NT2/D1 (cell line): ENCODE results near the gene EIF3A.
A peak's percentile ranks its signal among the peaks of the same experiment; 100 is the strongest.
"Not testable (repeated sequence)": the region's sequence is repeated elsewhere in the genome, so short reads cannot be mapped to it uniquely, and the experiment has no call there.

ENCODE experiments used
- DNase-seq: peaks from one replicate; pipeline ENCODE4 v3.0.0-alpha.2; 2011; ENCODE audit warnings: low read depth, low spot score
- H3K27me3 ChIP-seq: 2 replicates; pipeline ENCODE4 v1.6.0; 2011; ENCODE audit warnings: mild to moderate bottlenecking; ENCODE audit not compliant: insufficient read length, insufficient read depth
- H3K36me3 ChIP-seq: 2 replicates; pipeline ENCODE4 v1.6.1; 2011; ENCODE audit warnings: mild to moderate bottlenecking, low read length, mixed read lengths; ENCODE audit not compliant: insufficient read depth, insufficient read length
- H3K4me1 ChIP-seq: 2 replicates; pipeline ENCODE4 v1.5.1; 2011; ENCODE audit not compliant: insufficient read depth, insufficient read length
- H3K4me3 ChIP-seq: 2 replicates; pipeline ENCODE4 v1.5.1; 2011; ENCODE audit warnings: low read depth; ENCODE audit not compliant: insufficient read length
- H3K9ac ChIP-seq: 2 replicates; pipeline ENCODE4 v1.6.0; 2011; ENCODE audit warnings: low read depth; ENCODE audit not compliant: insufficient read length
- H3K9me3 ChIP-seq: 2 replicates; pipeline ENCODE4 v1.5.1; 2011; ENCODE audit warnings: mild to moderate bottlenecking, low read length; ENCODE audit not compliant: insufficient read depth
- SUZ12 ChIP-seq: IDR thresholded peaks from 2 replicates; pipeline ENCODE4 v1.6.1; 2011; ENCODE audit not compliant: insufficient read length, insufficient read depth; ENCODE audit errors: extremely low read depth
- YY1 ChIP-seq: IDR thresholded peaks from 2 replicates; pipeline ENCODE4 v1.6.1; 2011; ENCODE audit not compliant: insufficient read length, insufficient read depth
- ZNF274 ChIP-seq: IDR thresholded peaks from 2 replicates; pipeline ENCODE4 v1.6.1; 2011; ENCODE audit warnings: mild to moderate bottlenecking, low read depth, low read length

EIF3A gene

GRCh38 chr10:119105155-119105554 is 24.5 kb upstream of the EIF3A start:
- H3K36me3 ChIP-seq: peaks cover 13% of the 10 kb centered on the region
- H3K4me3 ChIP-seq: peak overlapping the region; percentile 80
- H3K27me3 ChIP-seq: no peaks in the 10 kb centered on the region
- TF ChIP-seq SUZ12: no peak
- no peaks in the 10 kb centered on the region for H3K9me3 ChIP-seq
- H3K4me1 ChIP-seq: no peaks in the 10 kb centered on the region
- DNase-seq: no peak
- H3K9ac ChIP-seq: peak overlapping the region; percentile 88

- peak overlapping the region; percentile 80 for H3K4me3 ChIP-seq
- TF ChIP-seq ZNF274 (no peak), YY1 (no peak)
- H3K9me3 ChIP-seq: no peaks in the 10 kb centered on the region
- no peak for DNase-seq
- no peaks in the 10 kb centered on the region for H3K4me1 ChIP-seq
- peak overlapping the region; percentile 88 for H3K9ac ChIP-seq
- H3K27me3 ChIP-seq: no peaks in the 10 kb centered on the region
- H3K36me3 ChIP-seq: peaks cover 13% of the 10 kb centered on the region
Measured at GRCh38 chr10:119104654-119105015, 24.0 kb upstream of the EIF3A start.

- peak within 1 kb of the TSS; percentile 80 for H3K4me3 ChIP-seq
- no peaks in the 10 kb centered on the region for H3K4me1 ChIP-seq
- H3K9me3 ChIP-seq: no peaks in the 10 kb centered on the region
- H3K36me3 ChIP-seq: peaks cover 10% of the 10 kb centered on the region
- TF ChIP-seq SUZ12: no peak
- TF ChIP-seq YY1: no peak
- peak within 1 kb of the TSS; percentile 88 for H3K9ac ChIP-seq
- H3K27me3 ChIP-seq: no peaks in the 10 kb centered on the region
- DNase-seq: peak; percentile 59
Measured at GRCh38 chr10:119103903-119104653, 23.5 kb upstream of the EIF3A start, which contains the start of gene DENND10. Gene DENND10 (plus strand): TSS chr10:119104113. CDS start chr10:119104143, 30 bp downstream.

GRCh38 chr10:119103241-119103902 is 22.8 kb upstream of the EIF3A start:
- Histone ChIP-seq H3K4me3 (no peak overlapping the region), H3K9ac (no peak overlapping the region)

GRCh38 chr10:119101366-119102098 is 20.9 kb upstream of the EIF3A start:
- TF ChIP-seq SUZ12 (no peak), ZNF274 (no peak), YY1 (no peak)
- Histone ChIP-seq H3K27me3 (no peaks in the 10 kb centered on the region), H3K4me3 (no peak overlapping the region), H3K4me1 (no peaks in the 10 kb centered on the region), H3K9me3 (no peaks in the 10 kb centered on the region), H3K36me3 (peaks cover 3% of the 10 kb centered on the region), H3K9ac (no peak overlapping the region)
- no peak for DNase-seq

More at GRCh38 chr10:119103241-119103902, 22.8 kb upstream of the EIF3A start:
- peaks cover 8% of the 10 kb centered on the region for H3K36me3 ChIP-seq
- H3K4me1 ChIP-seq: no peaks in the 10 kb centered on the region
- no peak for DNase-seq
- H3K9me3 ChIP-seq: no peaks in the 10 kb centered on the region
- H3K27me3 ChIP-seq: no peaks in the 10 kb centered on the region
- no peak for TF ChIP-seq YY1
- no peak for TF ChIP-seq SUZ12

GRCh38 chr10:119100434-119101238 is 20.0 kb upstream of the EIF3A start:
- no peaks in the 10 kb centered on the region for H3K27me3 ChIP-seq
- TF ChIP-seq YY1 (no peak), ZNF274 (no peak), SUZ12 (no peak)
- no peak for DNase-seq
- no peak overlapping the region for H3K4me3 ChIP-seq
- H3K4me1 ChIP-seq: no peaks in the 10 kb centered on the region
- no peaks in the 10 kb centered on the region for H3K36me3 ChIP-seq
- no peak overlapping the region for H3K9ac ChIP-seq
- H3K9me3 ChIP-seq: no peaks in the 10 kb centered on the region

- Histone ChIP-seq H3K4me1 (no peaks in the 10 kb centered on the region), H3K27me3 (no peaks in the 10 kb centered on the region), H3K9me3 (no peaks in the 10 kb centered on the region), H3K9ac (no peak overlapping the region), H3K4me3 (no peak overlapping the region), H3K36me3 (no peaks in the 10 kb centered on the region)
- no peak for DNase-seq
- TF ChIP-seq YY1 (no peak), ZNF274 (no peak), SUZ12 (no peak)
Measured at GRCh38 chr10:119098576-119098975, 18.0 kb upstream of the EIF3A start.

- not testable (repeated sequence) for H3K4me3 ChIP-seq, H3K9ac ChIP-seq, H3K27me3 ChIP-seq, DNase-seq, H3K4me1 ChIP-seq, H3K36me3 ChIP-seq, H3K9me3 ChIP-seq
Measured at GRCh38 chr10:119096641-119097415, 16.2 kb upstream of the EIF3A start.
